Middle frontal gyrus (tissue), 1 donor: ENCODE measurements around the gene ZDHHC19.
"Not testable (repeated sequence)": the region's sequence is repeated elsewhere in the genome, so short reads cannot be mapped to it uniquely, and the experiment has no call there.

Source experiments
- DNase-seq: peaks from one replicate; pipeline ENCODE4 v3.0.0-alpha.2; 2015; ENCODE audit warnings: low spot score; ENCODE audit errors: extremely low spot score

Gene ZDHHC19

GRCh38 chr3:196205442-196206205, 5.6 kb downstream of the ZDHHC19 start:
- not testable (repeated sequence) for DNase-seq

- no peak for DNase-seq
Observed at GRCh38 chr3:196203846-196204245, 7.4 kb downstream of the ZDHHC19 start.

GRCh38 chr3:196202516-196202970, 8.7 kb downstream of the ZDHHC19 start:
- no peak for DNase-seq

- no peak for DNase-seq
Observed at GRCh38 chr3:196198771-196199753, 12.1 kb downstream of the ZDHHC19 start.

GRCh38 chr3:196198081-196198675, 13.0 kb downstream of the ZDHHC19 start:
- no peak for DNase-seq

- no peak for DNase-seq
Observed at GRCh38 chr3:196197524-196197923, 13.7 kb downstream of the ZDHHC19 start.

GRCh38 chr3:196195664-196196265, 15.4 kb downstream of the ZDHHC19 start:
- no peak for DNase-seq

GRCh38 chr3:196194542-196194915, 16.7 kb downstream of the ZDHHC19 start:
- no peak for DNase-seq

- no peak for DNase-seq
Observed at GRCh38 chr3:196193736-196194541, 17.3 kb downstream of the ZDHHC19 start.

- no peak for DNase-seq
Observed at GRCh38 chr3:196193133-196193735, 18.0 kb downstream of the ZDHHC19 start.

GRCh38 chr3:196192524-196193051, 18.6 kb downstream of the ZDHHC19 start:
- no peak for DNase-seq

GRCh38 chr3:196192036-196192523, 19.1 kb downstream of the ZDHHC19 start:
- no peak for DNase-seq

GRCh38 chr3:196189566-196190347, 21.4 kb downstream of the ZDHHC19 start:
- DNase-seq = no peak

- DNase-seq = no peak
Observed at GRCh38 chr3:196186651-196187573, 24.3 kb downstream of the ZDHHC19 start.

- DNase-seq = no peak
Observed at GRCh38 chr3:196184881-196185280, 26.3 kb downstream of the ZDHHC19 start.

GRCh38 chr3:196184169-196184432, 27.1 kb downstream of the ZDHHC19 start:
- not testable (repeated sequence) for DNase-seq

GRCh38 chr3:196181127-196181546, 30.1 kb downstream of the ZDHHC19 start:
- no peak for DNase-seq

- no peak for DNase-seq
Observed at GRCh38 chr3:196180346-196180745, 30.9 kb downstream of the ZDHHC19 start.
